Measurements from ENCODE around the gene C1orf35.

- TF ChIP-seq POU6F1 (CRISPR knock-in tag; IDR thresholded peaks at IDR 0.05; ENCODE audit: borderline replicate concordance, low read depth) (no peak), TCF4 (CRISPR knock-in tag; IDR thresholded peaks at IDR 0.05; ENCODE audit: borderline replicate concordance) (no peak), ZFP3 (CRISPR knock-in tag; IDR thresholded peaks at IDR 0.05) (no peak), PATZ1 (CRISPR knock-in tag; IDR thresholded peaks at IDR 0.05; ENCODE audit: borderline replicate concordance) (no peak)
- TF ChIP-seq, protein P1, sequence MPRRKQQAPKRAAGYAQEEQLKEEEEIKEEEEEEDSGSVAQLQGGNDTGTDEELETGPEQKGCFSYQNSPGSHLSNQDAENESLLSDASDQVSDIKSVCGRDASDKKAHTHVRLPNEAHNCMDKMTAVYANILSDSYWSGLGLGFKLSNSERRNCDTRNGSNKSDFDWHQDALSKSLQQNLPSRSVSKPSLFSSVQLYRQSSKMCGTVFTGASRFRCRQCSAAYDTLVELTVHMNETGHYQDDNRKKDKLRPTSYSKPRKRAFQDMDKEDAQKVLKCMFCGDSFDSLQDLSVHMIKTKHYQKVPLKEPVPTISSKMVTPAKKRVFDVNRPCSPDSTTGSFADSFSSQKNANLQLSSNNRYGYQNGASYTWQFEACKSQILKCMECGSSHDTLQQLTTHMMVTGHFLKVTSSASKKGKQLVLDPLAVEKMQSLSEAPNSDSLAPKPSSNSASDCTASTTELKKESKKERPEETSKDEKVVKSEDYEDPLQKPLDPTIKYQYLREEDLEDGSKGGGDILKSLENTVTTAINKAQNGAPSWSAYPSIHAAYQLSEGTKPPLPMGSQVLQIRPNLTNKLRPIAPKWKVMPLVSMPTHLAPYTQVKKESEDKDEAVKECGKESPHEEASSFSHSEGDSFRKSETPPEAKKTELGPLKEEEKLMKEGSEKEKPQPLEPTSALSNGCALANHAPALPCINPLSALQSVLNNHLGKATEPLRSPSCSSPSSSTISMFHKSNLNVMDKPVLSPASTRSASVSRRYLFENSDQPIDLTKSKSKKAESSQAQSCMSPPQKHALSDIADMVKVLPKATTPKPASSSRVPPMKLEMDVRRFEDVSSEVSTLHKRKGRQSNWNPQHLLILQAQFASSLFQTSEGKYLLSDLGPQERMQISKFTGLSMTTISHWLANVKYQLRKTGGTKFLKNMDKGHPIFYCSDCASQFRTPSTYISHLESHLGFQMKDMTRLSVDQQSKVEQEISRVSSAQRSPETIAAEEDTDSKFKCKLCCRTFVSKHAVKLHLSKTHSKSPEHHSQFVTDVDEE (CRISPR knock-in tag; IDR thresholded peaks at IDR 0.05), result no peak
Measured at GRCh38 chr1:228142155-228142691, 39.1 kb upstream of the C1orf35 start.
